Measurements from ENCODE around the gene EHBP1L1. TPM values are rescaled to one million over a fixed set of nuclear protein-coding genes. Genes with fewer than 3 reads are reported as not detected.
A peak's percentile ranks its signal among the peaks of the same experiment; 100 is the strongest.

Gene EHBP1L1
- total RNA-seq, 1 donor from 2014 or later: 10.1 TPM

DNA sequence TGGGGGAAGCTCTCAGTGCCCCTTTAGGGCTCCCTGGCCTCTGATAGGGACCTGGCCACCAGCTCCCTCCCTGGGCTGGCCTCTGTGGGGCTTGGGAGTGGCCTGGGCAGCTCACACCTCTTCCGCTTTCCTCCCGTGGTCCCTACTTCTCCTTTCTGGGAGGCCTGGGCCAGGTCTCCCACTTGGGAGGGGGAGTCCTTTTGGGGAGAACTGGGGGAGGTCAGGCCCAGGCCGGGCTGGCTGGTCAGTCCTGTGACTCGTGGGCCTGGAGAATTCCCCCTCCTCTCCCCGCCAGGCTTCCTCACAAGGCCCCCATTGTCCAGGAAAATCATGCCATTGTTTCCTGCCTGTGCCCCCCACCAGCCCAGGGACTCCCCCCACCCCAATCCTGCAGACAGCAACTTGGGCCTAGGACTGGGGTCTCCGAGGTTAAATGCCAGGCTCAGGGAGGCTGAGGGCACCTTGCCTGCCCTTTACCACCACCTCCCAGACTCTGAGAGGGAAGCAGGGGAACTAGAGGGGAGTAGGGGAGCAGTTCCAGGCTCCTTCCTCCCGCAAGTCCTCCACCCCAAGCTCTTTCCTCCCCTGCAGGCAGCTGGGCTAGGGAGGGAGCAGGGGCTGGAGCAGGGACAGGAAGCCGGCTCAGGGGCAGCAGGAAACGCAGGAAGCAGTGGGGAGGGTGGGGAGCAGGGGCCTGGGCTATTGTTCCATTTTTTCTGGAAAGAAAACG is 35.3 kb downstream of the EHBP1L1 start:
- Mint-ChIP-seq H3K27me3 (ENCODE audit: low read depth, unreplicated experiment) (no peaks in the 10 kb centered on the region), H3K4me1 (ENCODE audit: low read depth, unreplicated experiment) (peaks cover 27% of the 10 kb centered on the region), H3K27ac (ENCODE audit: unreplicated experiment) (no peak overlapping the region), H3K4me3 (ENCODE audit: unreplicated experiment) (peak overlapping the region; percentile 89), H3K9me3 (ENCODE audit: unreplicated experiment) (no peaks in the 10 kb centered on the region), H3K36me3 (ENCODE audit: low read depth, unreplicated experiment) (peaks cover 22% of the 10 kb centered on the region)
- Histone ChIP-seq H4K20me1 (ENCODE audit: insufficient read depth, low read length) (peaks cover 60% of the 10 kb centered on the region), H3K9me3 (ENCODE audit: insufficient read depth, low read depth, low read length) (no peaks in the 10 kb centered on the region), H3K27ac (ENCODE audit: low read depth, low read length) (peak overlapping the region; percentile 37), H3K36me3 (ENCODE audit: insufficient read depth, low read length) (no peaks in the 10 kb centered on the region), H3K27me3 (ENCODE audit: insufficient read depth, low read length) (no peaks in the 10 kb centered on the region), H3K4me2 (ENCODE audit: low read length) (peak overlapping the region; percentile 97), H2AFZ (ENCODE audit: low read depth, low read length) (no peak overlapping the region), H3K79me2 (ENCODE audit: insufficient read depth, low read length) (peaks cover 75% of the 10 kb centered on the region), H3K4me1 (ENCODE audit: insufficient read depth, low read length) (peaks cover 41% of the 10 kb centered on the region), H3K4me3 (ENCODE audit: insufficient read depth, low read depth, low read length) (peak overlapping the region; percentile 81), H3K9ac (ENCODE audit: low read length) (peak overlapping the region; percentile 64)
- FAIRE-seq (no peak), DNase-seq (ENCODE audit: low read depth) (no peak)
- TF ChIP-seq, protein P1, sequence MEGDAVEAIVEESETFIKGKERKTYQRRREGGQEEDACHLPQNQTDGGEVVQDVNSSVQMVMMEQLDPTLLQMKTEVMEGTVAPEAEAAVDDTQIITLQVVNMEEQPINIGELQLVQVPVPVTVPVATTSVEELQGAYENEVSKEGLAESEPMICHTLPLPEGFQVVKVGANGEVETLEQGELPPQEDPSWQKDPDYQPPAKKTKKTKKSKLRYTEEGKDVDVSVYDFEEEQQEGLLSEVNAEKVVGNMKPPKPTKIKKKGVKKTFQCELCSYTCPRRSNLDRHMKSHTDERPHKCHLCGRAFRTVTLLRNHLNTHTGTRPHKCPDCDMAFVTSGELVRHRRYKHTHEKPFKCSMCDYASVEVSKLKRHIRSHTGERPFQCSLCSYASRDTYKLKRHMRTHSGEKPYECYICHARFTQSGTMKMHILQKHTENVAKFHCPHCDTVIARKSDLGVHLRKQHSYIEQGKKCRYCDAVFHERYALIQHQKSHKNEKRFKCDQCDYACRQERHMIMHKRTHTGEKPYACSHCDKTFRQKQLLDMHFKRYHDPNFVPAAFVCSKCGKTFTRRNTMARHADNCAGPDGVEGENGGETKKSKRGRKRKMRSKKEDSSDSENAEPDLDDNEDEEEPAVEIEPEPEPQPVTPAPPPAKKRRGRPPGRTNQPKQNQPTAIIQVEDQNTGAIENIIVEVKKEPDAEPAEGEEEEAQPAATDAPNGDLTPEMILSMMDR (IDR thresholded peaks at IDR 0.05; ENCODE audit: insufficient read depth, low read depth, low read length): no peak
- no peak for TF ChIP-seq EZH2 (IDR thresholded peaks at IDR 0.05; ENCODE audit: insufficient read depth, low read length)

DNA sequence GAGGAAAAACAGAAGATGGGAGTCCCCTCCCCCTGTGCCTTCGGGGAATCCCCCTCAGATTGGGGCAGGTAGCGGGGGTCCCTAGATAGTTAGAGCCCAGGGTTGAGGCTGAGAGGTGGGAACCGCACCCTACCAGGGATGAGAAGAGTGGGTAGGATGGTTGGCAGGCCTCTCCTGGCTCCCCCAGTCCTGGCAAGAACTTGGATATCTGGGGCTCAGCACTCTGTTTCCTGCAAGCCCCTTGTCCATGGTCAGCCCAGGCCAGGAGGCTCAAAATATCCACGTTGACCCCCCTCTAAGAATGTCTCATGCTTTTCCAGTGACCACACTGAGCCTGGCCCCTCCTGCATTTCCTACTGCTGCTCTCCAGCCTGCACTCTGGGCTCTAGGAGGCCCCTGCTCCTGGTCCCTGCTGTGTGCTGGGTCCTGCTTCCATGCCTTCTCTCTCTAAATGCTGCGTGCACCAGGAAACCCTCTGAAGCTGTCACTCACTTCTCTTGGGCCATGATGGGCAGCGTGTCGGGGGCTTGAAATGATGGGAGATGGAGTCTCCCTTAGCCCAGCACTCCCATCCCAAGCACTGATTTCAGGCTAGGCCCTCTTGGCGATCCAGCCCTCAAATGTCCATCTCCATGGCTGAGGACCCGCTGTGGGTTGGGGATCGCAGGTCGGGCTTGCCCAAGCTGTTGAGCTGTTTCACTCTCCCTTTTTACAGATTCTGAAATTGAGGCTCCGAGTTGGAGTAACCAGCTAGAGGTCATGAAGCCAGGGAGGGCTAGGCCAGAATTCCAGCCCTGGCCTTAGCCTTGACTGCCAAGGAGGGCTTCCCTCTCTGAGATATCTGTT is 36.1 kb downstream of the EHBP1L1 start:
- H3K9ac ChIP-seq (ENCODE audit: low read length): peak overlapping the region; percentile 64

More for the DNA sequence above, 36.1 kb downstream of the EHBP1L1 start:
- Mint-ChIP-seq H3K27me3 (ENCODE audit: low read depth, unreplicated experiment) (no peaks in the 10 kb centered on the region), H3K27ac (ENCODE audit: unreplicated experiment) (peak overlapping the region; percentile 93), H3K36me3 (ENCODE audit: low read depth, unreplicated experiment) (peaks cover 22% of the 10 kb centered on the region), H3K4me1 (ENCODE audit: low read depth, unreplicated experiment) (peaks cover 33% of the 10 kb centered on the region), H3K4me3 (ENCODE audit: unreplicated experiment) (peak overlapping the region; percentile 89), H3K9me3 (ENCODE audit: unreplicated experiment) (no peaks in the 10 kb centered on the region)
- Histone ChIP-seq H3K9me3 (ENCODE audit: insufficient read depth, low read depth, low read length) (no peaks in the 10 kb centered on the region), H3K27me3 (ENCODE audit: insufficient read depth, low read length) (no peaks in the 10 kb centered on the region), H4K20me1 (ENCODE audit: insufficient read depth, low read length) (peaks cover 61% of the 10 kb centered on the region), H3K4me2 (ENCODE audit: low read length) (peak overlapping the region; percentile 97), H3K27ac (ENCODE audit: low read depth, low read length) (peak overlapping the region; percentile 37), H3K36me3 (ENCODE audit: insufficient read depth, low read length) (peaks cover 2% of the 10 kb centered on the region), H3K79me2 (ENCODE audit: insufficient read depth, low read length) (peaks cover 82% of the 10 kb centered on the region), H2AFZ (ENCODE audit: low read depth, low read length) (no peak overlapping the region), H3K4me1 (ENCODE audit: insufficient read depth, low read length) (peaks cover 45% of the 10 kb centered on the region), H3K4me3 (ENCODE audit: insufficient read depth, low read depth, low read length) (peak overlapping the region; percentile 81)
- TF ChIP-seq, protein P1 (IDR thresholded peaks at IDR 0.05; ENCODE audit: insufficient read depth, low read depth, low read length): no peak
- no peak for TF ChIP-seq EZH2 (IDR thresholded peaks at IDR 0.05; ENCODE audit: insufficient read depth, low read length)
- DNase-seq (ENCODE audit: low read depth) (no peak), FAIRE-seq (no peak)
